Cardiac muscle cell (in vitro differentiated cells and primary cell): ENCODE measurements around the gene ZBTB33. TPM values are rescaled to one million over a fixed set of nuclear protein-coding genes. Genes with fewer than 3 reads are reported as not detected.
A peak's percentile ranks its signal among the peaks of the same experiment; 100 is the strongest.

ENCODE experiments used
- DNase-seq, 2 donors: peaks; one replicate each; pipeline versions ENCODE4 v3.0.0 to v3.0.0-alpha.2; 2010 to 2017; ENCODE audit warnings: low read depth in 1 of 2, low spot score in 1 of 2
- H3K27ac ChIP-seq: fragments of 200-600 bp; sonication (generic); 2 replicates; pipeline ENCODE4 v1.5.1; 2016
- H3K27me3 ChIP-seq: fragments of 200-600 bp; sonication (generic); 2 replicates; pipeline ENCODE4 v1.6.0; 2016; ENCODE audit warnings: control low read depth
- H3K36me3 ChIP-seq: fragments of 200-600 bp; sonication (generic); 2 replicates; pipeline ENCODE4 v1.5.1; 2016; ENCODE audit warnings: control low read depth
- H3K4me1 ChIP-seq: fragments of 200-600 bp; sonication (generic); 2 replicates; pipeline ENCODE4 v1.8.1; 2017; ENCODE audit warnings: low read depth, mild to moderate bottlenecking, mixed run types
- H3K4me3 ChIP-seq: fragments of 200-600 bp; sonication (generic); 2 replicates; pipeline ENCODE4 v1.5.1; 2016; ENCODE audit warnings: mild to moderate bottlenecking
- H3K9me3 ChIP-seq: fragments of 200-600 bp; sonication (generic); 2 replicates; pipeline ENCODE4 v1.5.1; 2017; ENCODE audit warnings: low read depth, mild to moderate bottlenecking, control low read depth
- polyA plus RNA-seq: library from polyadenylated mRNA; unstranded; fragments of >200 nt; fragmentation: Nextera tagmentation; extraction: Ambion mirVana; gene quantifications from 2 replicates; pipeline ENCODE4 v1.2.1, GENCODE V29; 2016
- total RNA-seq: library from RNA; depleted of rRNA; stranded (reverse); fragments of >200 nt; gene quantifications from 2 replicates; pipeline ENCODE4 v1.2.3, GENCODE V29; 2016
- TF ChIP-seq, protein P1 (sequence below): IDR thresholded peaks from 2 replicates; pipeline ENCODE4 v1.5.1; 2012; ENCODE audit warnings: low read depth, mild to moderate bottlenecking, low read length

Gene ZBTB33
- total and polyA plus RNA-seq, 2 experiments from 2014 or later, result 5.7 to 11.4 TPM

- Histone ChIP-seq H3K9me3 (no peaks in the 10 kb centered on the region), H3K27me3 (peaks cover 28% of the 10 kb centered on the region), H3K4me1 (no peaks in the 10 kb centered on the region), H3K27ac (peak overlapping the region; percentile 91), H3K36me3 (no peaks in the 10 kb centered on the region), H3K4me3 (peak overlapping the region; percentile 40)
- peak; percentile 16 to 46 for DNase-seq
- TF ChIP-seq, protein P1, sequence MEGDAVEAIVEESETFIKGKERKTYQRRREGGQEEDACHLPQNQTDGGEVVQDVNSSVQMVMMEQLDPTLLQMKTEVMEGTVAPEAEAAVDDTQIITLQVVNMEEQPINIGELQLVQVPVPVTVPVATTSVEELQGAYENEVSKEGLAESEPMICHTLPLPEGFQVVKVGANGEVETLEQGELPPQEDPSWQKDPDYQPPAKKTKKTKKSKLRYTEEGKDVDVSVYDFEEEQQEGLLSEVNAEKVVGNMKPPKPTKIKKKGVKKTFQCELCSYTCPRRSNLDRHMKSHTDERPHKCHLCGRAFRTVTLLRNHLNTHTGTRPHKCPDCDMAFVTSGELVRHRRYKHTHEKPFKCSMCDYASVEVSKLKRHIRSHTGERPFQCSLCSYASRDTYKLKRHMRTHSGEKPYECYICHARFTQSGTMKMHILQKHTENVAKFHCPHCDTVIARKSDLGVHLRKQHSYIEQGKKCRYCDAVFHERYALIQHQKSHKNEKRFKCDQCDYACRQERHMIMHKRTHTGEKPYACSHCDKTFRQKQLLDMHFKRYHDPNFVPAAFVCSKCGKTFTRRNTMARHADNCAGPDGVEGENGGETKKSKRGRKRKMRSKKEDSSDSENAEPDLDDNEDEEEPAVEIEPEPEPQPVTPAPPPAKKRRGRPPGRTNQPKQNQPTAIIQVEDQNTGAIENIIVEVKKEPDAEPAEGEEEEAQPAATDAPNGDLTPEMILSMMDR, result no peak
Measured at GRCh38 chrX:120251471-120252011, 929 bp downstream of the ZBTB33 start.

DNA sequence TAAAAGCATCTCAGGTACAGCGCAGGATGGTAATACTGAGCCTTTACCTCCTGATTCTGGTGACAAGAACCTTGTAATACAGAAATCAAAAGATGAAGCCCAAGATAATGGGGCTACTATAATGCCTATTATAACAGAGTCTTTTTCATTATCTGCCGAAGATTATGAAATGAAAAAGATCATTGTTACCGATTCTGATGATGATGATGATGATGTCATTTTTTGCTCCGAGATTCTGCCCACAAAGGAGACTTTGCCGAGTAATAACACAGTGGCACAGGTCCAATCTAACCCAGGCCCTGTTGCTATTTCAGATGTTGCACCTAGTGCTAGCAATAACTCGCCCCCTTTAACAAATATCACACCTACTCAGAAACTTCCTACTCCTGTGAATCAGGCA, 3.2 kb downstream of the ZBTB33 start:
- H3K27me3 ChIP-seq, result peaks cover 8% of the 10 kb centered on the region
- H3K4me3 ChIP-seq, result no peak overlapping the region
- TF ChIP-seq, protein P1, result no peak
- DNase-seq, result no peak
- no peaks in the 10 kb centered on the region for H3K36me3 ChIP-seq
- H3K9me3 ChIP-seq, result no peaks in the 10 kb centered on the region
- no peaks in the 10 kb centered on the region for H3K4me1 ChIP-seq
- H3K27ac ChIP-seq, result no peak overlapping the region

- DNase-seq, result no peak
- Histone ChIP-seq H3K4me3 (no peak overlapping the region), H3K4me1 (no peaks in the 10 kb centered on the region), H3K27me3 (no peaks in the 10 kb centered on the region), H3K36me3 (no peaks in the 10 kb centered on the region), H3K27ac (no peak overlapping the region), H3K9me3 (no peaks in the 10 kb centered on the region)
- TF ChIP-seq, protein P1, result no peak
Measured at GRCh38 chrX:120260369-120260768, 9.8 kb downstream of the ZBTB33 start.

GRCh38 chrX:120262859-120263708, 12.5 kb downstream of the ZBTB33 start:
- Histone ChIP-seq H3K4me1 (no peaks in the 10 kb centered on the region), H3K36me3 (no peaks in the 10 kb centered on the region), H3K27ac (no peak overlapping the region), H3K4me3 (no peak overlapping the region), H3K27me3 (no peaks in the 10 kb centered on the region), H3K9me3 (no peaks in the 10 kb centered on the region)
- no peak for DNase-seq
- TF ChIP-seq, protein P1, result no peak

DNA sequence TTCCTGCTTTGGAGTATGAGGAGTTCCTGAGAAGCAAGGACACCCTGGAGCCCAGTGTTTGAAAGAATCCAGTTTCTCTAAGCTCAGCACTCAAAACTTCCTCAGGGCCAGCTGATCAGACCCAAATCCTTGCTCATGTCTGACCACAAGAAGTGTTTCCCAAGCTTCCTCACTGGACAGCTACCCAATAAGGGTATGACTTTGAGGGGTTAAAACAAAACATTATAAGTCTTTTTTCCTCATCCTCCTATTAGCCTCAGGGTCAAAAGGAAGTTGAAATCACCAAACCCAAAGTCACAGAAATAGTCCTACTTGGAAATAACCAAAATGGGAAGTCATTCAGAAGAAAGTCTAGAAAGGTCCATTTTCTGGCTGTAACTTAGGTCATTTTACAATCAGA, 13.7 kb downstream of the ZBTB33 start:
- TF ChIP-seq, protein P1, result no peak
- Histone ChIP-seq H3K27ac (no peak overlapping the region), H3K9me3 (no peaks in the 10 kb centered on the region)

More for the DNA sequence above, 13.7 kb downstream of the ZBTB33 start:
- H3K27me3 ChIP-seq, result no peaks in the 10 kb centered on the region
- no peaks in the 10 kb centered on the region for H3K36me3 ChIP-seq
- DNase-seq, result no peak
- no peak overlapping the region for H3K4me3 ChIP-seq
- H3K4me1 ChIP-seq, result no peaks in the 10 kb centered on the region
